ENCODE results near the gene NAGPA. TPM values are rescaled to one million over a fixed set of nuclear protein-coding genes. Genes with fewer than 3 reads are reported as not detected.

The NAGPA gene
- total RNA-seq, 4 donors from 2014 or later = 14.9 to 29.7 (median 21.9) TPM

- no peak for TF ChIP-seq CTCF (IDR thresholded peaks at IDR 0.05)
- DNase-seq (ENCODE audit: low spot score) (no peak), ATAC-seq (ENCODE audit: low FRiP score) (no peak)
Observed at GRCh38 chr16:5010576-5011329, 23.0 kb downstream of the NAGPA start.

DNA sequence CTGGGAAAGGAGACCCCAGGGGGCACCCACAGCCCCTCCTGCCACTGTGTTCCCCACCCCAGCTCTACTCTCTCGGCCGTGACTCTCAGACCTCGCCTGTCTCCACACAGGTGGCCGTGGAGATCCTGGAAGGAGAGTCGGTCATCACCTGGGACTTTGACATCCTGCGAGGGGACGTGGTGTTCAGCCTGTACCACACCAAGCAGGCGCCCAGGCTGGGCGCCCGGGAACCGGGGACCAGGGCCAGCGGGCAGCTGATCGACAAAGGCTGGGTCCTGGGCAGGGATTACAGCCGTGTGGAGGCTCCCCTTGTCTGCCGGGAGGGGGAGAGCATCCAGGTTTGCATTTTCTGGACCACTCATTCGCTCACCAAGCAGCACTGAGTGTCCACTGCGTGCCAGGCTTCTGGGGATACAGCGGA lies 25.4 kb downstream of the NAGPA start:
- DNase-seq (ENCODE audit: low spot score) (no peak), ATAC-seq (ENCODE audit: low FRiP score) (no peak)
- no peak for TF ChIP-seq CTCF (IDR thresholded peaks at IDR 0.05)

- DNase-seq (ENCODE audit: low spot score) (no peak), ATAC-seq (ENCODE audit: low FRiP score) (no peak)
- no peak for TF ChIP-seq CTCF (IDR thresholded peaks at IDR 0.05)
Observed at GRCh38 chr16:5007256-5007655, 26.5 kb downstream of the NAGPA start.

DNA sequence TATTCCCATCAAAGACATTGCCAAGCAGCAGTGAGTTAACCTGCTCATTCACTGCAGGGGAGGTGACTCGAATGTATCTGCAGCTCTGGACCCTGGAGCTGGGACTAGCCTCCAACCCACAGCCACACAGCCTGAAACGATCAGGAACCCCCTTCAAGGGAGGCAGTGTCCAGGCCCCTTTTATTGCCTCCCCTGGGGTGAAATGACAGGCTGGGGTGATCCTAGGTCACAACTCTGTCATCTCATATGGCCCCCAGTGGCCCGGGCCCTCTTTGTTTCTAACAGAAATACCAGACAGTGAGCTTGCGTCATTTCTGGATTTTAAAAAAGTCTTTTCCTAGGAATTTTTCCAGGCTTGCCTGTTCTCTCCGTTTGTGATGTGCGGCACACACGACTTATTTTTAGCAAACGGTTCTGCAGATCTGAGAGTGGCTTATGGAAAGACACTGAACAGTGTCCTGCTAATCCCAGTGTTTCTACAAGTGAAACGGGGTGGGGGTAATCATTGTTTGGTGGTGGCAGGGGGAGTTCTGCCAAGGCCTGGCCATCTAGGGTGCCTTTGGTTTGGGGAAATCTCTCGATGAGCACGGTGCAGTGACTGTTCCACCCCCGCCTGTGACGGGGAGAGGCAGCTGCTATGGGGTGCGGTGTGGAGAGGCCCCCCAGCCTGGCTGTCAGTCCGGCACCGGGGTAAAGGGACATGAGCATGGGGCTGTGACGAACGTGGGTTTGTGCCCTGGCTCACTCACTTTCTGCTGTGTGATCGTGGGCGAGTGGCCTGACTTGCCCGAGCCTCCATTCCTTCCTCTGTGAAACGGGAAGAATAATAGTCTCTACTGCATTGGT lies 27.2 kb downstream of the NAGPA start:
- no peak for TF ChIP-seq CTCF (IDR thresholded peaks at IDR 0.05)
- ATAC-seq (ENCODE audit: low FRiP score) (no peak), DNase-seq (ENCODE audit: low spot score) (no peak)

DNA sequence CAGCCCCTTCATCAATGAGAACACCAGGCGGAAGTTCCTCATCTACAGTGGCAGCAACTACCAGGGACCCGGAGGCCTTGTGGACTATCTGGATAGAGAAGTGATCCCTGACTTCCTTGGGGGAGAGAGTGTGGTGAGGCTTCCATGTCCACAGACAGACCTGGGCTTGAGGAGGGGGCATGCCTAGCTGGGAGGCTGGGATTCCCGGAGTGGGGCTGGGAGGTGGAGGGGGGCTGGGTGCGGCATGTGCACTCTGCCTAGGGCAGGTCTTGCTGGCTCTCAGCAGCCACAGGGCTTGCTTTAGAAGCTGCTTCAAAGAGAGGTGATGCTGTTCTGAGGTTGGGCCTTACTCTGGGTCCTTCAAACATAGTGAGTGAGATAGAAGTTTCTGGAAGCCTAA lies 27.8 kb downstream of the NAGPA start:
- ATAC-seq (ENCODE audit: low FRiP score) = no peak
- TF ChIP-seq CTCF (IDR thresholded peaks at IDR 0.05) = no peak
- DNase-seq (ENCODE audit: low spot score) = no peak

GRCh38 chr16:5004311-5004710 lies 29.4 kb downstream of the NAGPA start:
- ATAC-seq (ENCODE audit: low FRiP score) (no peak), DNase-seq (ENCODE audit: low spot score) (no peak)
- TF ChIP-seq CTCF (IDR thresholded peaks at IDR 0.05) = no peak
